ENCODE results near the gene PPP3R2.
A peak's percentile ranks its signal among the peaks of the same experiment; 100 is the strongest.
"Not testable (repeated sequence)": the region's sequence is repeated elsewhere in the genome, so short reads cannot be mapped to it uniquely, and the experiment has no call there.

The PPP3R2 gene, protein sequence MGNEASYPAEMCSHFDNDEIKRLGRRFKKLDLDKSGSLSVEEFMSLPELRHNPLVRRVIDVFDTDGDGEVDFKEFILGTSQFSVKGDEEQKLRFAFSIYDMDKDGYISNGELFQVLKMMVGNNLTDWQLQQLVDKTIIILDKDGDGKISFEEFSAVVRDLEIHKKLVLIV

DNA sequence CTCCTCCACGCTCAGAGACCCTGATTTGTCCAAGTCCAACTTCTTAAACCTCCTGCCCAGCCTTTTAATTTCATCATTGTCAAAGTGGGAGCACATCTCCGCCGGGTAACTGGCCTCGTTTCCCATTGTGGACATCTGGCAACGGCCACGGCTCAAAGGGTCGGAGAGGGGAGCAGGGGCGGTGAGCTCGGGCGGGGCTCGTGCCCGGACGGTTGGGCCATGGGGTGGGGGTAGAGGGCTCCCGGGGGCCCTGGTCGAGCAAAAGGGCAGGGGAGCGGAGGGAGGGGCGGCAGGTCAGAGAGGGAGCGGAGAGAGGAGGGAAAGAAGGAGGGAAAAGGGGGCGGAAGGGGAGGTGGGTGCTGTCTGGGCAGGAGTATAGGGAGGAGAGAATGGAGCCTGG, at the start of gene PPP3R2:
Gene PPP3R2, minus strand, starts transcription at position 174 of the 400 bp plus-strand sequence. Its CDS starts 48 bp downstream, at position 126.
- no peak for DNase-seq (ENCODE audit: low spot score)

DNA sequence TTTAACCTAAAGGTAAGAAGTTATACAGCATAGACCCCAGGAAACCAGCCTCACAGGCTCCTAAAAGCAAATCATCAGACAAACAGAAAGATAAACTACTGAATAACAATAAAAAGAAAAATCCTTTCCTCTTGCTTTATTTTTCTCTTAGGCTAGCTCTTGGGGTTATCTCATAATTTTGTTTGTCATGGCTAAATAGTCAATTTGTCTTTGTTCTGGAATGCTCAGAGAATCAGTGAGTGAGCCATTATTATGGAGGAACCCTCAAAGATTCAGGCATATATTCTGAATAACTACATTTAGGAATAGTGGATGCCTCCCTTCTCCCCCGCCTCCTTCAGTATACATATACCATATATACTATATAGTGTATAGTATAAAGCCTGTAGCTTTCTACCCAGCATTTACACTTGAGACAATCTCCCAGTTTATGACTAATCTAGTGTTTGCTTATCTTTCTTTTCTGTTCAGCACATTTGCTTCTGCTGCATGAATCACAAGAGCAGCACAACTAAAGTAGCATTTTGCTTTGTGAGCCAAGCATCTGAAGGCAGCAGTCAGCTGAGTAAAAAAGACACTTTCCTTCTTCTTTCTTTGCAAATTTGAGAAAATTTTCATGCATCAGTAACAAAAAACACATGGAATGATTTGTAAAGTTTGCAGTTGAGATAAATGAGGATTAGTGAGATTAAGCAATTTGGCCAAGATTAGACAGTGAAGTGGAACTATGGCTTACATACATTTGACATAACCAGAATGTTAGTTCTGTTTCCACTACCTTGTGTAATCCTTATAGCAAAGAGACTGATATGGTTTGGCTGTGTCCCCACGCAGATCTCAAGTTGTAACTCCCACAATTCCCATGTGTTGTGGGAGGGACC, 45.3 kb upstream of the PPP3R2 start:
- no peak for DNase-seq (ENCODE audit: low spot score)

DNA sequence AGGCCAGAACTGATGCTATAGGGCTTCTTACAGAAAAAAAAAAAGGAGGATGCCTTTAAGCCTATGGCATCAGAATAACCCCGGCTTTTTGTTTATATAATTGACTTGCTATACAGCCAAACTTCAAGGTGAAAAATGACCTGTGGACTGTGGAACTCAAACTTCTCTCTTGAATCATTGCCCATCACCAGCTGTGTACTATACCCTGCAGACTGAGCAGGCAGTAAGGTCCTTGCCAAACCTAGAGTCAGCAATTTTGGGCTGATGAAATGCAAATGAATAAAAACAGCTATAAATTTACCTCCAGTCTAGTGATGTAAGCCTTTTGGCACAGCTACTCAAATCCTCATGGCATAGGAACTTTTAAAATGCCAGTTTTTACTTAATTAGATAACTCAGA, 44.5 kb upstream of the PPP3R2 start:
- DNase-seq (ENCODE audit: low spot score): no peak

DNA sequence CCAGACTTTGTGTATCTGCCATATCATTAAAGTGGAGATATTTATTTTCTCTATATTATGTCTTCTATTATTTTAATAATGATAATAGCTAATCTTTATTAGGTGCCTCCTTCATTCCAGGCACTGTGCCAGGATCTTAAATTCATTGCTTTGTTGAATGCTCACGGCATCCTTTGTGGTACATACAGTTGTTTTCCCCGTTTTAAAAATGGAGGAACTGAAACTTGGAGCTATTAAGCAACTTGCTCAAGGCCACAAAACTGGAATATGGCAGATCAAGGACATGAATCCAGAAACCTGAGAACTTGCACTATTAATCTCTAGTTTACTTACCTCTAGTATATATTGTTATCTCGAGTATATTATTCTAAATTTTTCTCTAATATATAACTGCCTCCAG, 41.5 kb upstream of the PPP3R2 start:
- no peak for DNase-seq (ENCODE audit: low spot score)

DNA sequence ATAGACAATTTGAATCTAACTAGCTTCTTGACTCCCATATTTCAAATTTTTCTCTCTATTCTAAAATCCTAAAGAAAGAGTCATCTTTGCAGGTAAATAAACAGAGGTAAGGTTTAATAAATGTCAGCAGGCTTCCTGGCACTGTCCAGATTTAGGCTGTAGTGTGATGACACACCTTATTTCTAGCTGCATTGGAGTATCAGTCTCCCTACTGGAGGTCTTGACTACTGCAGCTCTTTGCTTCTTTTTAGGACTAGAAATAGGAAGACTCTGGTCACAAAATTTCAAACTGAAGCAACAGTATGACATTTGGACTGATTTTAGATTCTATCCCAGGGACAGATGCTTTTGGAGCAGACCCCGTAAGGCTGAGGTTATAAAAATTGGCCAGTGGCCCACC, 40.7 kb upstream of the PPP3R2 start:
- DNase-seq (ENCODE audit: low spot score): no peak

DNA sequence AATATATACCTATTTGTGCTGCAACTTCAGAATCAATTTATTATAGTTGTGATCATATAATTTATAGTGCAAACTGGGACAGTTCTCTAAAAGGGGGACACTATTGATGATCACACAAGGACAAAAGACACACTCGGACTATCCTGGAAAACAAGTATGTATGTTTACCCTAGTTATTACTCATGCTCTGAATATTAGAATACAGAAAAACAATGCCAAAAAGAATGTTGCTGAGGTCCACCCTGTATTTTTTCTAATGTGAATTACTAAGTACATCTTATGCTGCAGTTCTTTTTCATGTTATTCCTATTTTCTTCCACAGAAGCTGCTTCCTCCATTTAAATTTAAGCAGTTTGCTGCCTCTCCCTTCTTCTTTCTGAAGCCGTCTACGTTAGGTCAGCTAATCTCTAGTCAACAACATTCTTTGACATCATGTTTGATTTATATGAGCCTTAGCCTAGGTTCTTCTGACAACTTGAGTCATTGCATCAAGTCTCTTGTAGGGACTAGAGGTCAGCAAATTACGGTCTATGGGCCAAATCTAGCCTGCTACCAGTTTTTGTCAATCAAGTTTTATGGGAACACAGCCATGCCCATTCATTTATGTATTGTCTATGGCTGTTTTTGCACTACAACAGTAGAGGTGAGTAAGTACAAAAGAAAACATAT, 40.1 kb upstream of the PPP3R2 start:
- DNase-seq (ENCODE audit: low spot score): no peak

DNA sequence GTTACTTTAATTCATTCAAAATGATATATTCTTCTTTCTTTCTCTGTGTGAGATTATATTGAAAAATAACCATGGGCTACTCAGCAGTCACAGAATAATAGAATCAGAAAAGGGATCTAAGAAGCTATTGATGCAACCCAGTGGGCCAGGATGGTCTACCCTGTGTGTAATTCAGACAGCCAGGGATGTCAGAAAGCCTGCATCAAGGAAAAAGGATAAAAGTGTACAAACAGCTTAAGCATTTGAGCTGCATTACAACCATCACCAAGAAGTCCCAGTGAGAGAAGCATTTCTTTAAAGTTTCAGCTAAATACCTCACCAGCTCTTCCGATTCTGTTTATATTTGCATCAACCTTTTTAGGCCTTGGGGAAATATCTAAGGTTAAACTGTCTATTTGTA, 37.8 kb upstream of the PPP3R2 start:
- no peak for DNase-seq (ENCODE audit: low spot score)

DNA sequence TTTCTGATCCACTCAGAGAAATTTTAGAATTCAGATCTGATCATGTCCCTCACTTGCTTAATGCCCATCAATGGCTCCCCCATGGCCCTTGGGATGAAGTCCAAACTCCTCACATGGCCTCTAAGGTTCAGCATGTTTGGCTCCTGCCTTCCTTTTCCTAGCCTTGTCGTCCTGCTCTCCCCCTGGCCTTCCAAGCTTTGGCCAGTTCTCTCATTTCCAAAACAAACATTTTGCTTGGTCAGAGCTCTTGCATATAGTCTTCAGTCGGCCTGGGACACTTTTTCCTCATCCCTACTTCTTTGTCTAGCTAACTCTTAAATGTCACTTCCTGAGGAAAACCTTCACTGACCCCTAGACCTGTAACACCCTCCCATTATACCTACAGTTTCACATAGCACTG, 37.1 kb upstream of the PPP3R2 start:
- DNase-seq (ENCODE audit: low spot score): no peak

DNA sequence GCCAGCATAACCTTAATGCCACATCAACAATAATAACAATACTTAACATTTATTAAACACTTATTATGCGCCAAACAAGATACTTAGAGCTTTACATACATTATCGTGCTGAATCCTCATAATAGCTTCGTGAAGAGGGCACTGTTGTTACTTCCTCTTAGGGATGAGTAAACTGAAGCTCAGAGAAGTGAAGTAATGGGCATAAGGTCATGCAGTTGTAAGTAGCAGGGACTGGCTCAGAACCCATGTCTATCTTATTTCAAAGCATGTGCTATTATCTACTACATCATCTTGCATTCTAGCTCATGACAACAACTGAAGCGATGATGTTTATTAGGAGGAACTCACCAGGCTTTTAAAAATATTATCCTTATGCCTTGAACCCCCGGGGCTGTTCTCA, 34.9 kb upstream of the PPP3R2 start:
- DNase-seq (ENCODE audit: low spot score): no peak

DNA sequence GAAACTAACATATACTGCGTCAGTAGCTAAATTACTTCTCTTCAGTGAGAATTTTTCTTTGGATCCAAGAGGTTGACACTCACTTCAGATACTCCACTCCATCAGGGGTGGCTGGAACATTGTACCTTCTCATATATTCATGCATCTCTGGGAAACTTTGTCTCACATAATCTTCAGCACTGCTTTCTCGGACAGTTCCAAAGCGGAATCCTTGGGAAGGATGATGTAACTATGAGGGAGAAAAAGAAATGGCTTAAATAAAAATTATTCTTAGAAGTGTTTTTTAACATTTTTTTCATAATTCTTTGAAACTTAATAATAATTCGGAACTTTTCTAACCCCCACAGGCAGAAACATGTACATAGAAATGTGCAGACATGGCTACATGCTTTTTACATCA, 33.4 kb upstream of the PPP3R2 start:
- no peak for DNase-seq (ENCODE audit: low spot score)

DNA sequence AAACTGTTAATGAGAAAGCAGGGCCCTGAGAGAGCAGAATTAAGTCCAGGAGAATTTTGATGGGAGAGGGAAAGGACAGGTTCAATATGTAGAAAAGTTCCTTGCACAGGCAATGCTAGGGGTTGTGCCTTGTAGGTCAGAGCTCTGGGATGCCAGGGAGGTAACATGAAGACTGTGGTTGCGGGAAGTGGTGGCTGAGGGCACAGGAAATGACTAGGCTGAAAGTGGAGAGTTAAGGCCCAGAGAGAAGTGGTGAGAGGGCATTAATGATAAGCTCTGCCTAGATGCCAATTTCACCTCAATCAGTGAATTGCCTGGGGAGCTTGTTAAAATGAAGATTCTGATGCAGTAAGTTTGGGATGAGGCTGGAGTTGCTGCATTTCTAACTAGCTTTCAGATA, 31.5 kb upstream of the PPP3R2 start:
- DNase-seq (ENCODE audit: low spot score): no peak

DNA sequence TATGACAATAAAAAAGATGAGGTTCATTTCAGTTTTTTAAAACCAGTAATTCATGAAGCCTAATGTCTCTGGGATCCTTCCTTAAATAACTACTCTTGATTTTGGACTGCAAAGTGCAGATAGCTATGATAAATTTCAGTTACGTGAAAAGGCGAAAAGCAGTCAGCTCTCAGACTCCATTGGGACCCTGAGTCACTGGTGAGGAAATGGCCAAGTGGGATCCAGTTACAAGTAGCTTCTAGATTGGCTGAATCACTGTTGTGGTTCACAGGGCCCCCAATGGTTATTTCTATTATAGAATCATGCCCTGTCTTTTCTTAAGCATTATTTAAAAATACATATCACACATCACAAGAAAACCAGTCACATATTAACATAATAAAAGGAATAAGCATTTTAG, 31.1 kb upstream of the PPP3R2 start:
- DNase-seq (ENCODE audit: low spot score): no peak

DNA sequence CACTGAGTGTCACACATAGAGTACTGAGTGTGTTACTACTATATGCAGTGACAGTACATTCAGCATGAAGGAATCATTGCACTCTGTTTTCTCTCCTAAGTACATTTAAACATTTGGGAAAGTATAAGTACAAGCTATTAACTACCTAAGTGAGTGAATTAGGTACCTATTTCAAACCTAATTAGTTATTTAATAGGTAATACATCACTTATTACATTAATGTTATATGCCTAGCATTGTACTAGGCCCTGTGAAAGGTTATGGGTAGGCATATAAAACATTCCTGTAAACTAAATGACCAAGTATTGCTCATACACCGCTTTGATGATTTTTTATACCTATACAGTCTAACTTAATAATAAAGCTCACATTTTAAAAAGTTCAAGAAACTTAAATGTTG, 25.7 kb upstream of the PPP3R2 start:
- no peak for DNase-seq (ENCODE audit: low spot score)

DNA sequence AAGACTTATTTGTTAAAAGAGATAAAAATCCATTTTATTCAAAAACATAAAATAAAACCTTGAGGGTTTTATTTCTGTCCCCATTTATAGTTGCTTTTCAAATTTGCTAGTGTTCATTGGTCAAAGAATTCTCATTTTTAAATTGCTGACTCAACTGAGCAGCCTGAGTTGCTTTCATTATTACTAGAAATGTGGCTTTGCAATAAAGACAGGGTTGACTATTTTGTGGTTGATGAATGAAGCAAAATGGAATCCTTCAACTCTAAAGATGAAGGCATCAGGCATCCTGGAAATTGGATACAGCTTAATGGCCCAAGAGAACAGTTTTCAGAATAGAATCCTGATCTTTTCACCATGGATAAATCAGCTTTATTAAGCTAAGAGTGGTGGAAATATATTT, 23.9 kb upstream of the PPP3R2 start:
- no peak for DNase-seq (ENCODE audit: low spot score)

DNA sequence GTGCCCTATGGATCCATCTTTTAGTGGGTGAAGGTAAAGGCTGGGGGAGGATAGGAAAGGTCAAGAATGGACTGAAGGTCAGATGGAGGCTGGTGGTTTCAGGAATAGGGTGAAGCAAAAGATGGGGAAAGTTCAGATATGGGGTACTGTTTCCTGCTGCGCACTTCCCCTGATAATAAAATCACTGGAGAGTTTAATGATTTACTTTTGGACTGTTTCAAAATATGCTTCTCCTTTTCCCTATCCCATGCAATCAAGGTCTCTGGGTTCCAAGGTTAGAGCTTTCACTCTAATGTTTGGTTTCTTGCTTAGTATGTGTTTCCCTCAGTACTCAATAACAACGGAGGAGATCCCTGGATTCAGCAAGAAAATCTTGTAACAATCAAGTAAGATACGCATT, 10.8 kb upstream of the PPP3R2 start:
- no peak for DNase-seq (ENCODE audit: low spot score)

DNA sequence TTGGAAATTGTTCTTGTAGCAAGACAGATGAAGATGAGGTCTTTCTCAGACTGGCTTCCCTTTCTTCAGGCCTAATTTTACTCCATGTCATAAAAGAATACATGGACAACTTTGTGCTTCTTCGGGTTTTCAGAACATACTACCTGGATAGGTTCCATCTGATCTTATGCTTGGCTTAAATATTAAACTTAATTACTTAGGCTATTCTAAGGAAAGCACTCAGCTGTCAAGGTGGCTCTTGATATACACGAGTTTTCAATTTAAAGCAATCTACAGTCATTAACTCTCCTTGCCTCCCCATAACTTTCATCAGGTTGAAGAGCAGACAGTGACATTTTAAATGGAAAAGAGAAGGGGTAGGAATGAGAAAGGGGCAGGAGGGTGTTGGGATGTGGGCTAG, 9.5 kb upstream of the PPP3R2 start:
- DNase-seq (ENCODE audit: low spot score): no peak

DNA sequence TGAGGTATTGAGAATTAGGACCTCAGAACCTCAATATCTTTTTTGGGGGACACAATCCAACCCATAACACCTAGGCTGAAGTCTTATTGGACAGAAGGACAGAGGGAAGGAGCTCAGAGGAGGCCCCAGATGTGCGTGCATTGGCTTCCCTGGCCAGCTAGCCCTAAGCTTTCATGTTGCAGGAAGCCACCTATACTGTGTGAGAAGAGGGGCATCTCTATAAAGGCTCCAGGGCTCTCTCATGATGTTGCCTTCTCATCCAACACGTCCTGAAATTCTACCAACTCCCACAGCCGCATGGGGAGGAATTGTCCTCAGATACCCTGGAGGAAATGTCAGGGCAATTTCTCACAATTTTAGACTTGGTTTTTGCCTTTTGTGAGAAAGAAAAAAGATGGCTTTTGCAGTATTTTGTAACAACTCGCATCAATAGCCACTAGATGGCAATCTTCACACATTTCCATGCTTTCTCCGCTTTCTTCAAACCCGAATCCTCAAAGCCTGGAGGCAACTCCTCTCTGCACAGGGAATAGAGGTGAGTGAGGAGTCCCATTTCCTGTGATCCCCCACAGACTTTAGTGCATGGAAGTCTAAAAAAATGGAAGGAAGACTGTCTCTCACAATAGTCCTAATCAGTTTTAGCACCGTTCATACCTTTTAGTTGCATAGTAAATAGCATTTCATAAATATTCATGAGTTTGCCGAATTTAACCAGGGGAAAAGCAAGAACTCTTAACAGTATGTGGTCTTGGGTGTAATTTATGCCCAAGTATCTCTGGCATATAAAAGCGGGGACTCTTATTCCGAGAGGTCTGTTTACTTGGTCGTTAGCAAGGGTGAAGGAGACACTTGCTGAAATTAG, 7.4 kb upstream of the PPP3R2 start:
- DNase-seq (ENCODE audit: low spot score): peak; percentile 4

DNA sequence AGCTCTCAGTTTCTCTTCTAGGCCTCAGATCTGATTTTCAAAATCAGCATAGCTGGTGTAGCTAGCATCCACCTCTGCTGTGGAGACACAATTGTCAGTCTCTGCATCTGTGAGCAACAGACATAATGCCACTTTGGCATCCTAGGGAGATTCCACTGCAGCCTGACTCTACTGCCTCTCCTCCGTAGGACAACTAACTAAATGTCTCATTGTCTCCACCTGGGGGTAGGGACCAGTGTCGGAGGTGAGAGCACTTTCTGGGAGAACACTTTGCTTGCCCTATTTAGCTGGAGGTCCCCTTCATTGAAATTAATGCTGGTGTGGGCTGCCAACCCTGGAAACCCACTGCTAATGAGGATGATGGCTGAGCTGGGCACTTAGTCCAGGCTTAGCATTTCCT, 1.4 kb downstream of the PPP3R2 start:
- DNase-seq (ENCODE audit: low spot score): no peak

DNA sequence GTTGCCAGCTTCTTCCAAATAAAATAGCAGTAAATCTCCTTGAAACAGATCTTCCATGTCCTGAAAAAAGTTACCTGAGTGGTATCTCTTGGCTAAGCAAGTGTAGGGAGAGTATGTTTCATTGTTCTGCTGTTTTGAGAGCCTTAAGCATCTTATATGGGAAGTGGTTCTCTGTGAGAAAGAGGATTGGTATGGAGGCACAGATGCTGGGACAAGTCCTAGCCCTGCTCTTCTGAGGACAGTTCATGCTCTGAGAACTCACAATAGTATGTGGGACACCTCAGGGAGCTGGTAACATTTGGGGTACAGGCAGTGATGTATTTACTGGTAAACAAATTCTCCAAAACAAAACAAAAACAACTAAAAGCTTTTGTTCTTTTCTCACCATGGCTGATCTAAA, 2.0 kb downstream of the PPP3R2 start:
- DNase-seq (ENCODE audit: low spot score): no peak

DNA sequence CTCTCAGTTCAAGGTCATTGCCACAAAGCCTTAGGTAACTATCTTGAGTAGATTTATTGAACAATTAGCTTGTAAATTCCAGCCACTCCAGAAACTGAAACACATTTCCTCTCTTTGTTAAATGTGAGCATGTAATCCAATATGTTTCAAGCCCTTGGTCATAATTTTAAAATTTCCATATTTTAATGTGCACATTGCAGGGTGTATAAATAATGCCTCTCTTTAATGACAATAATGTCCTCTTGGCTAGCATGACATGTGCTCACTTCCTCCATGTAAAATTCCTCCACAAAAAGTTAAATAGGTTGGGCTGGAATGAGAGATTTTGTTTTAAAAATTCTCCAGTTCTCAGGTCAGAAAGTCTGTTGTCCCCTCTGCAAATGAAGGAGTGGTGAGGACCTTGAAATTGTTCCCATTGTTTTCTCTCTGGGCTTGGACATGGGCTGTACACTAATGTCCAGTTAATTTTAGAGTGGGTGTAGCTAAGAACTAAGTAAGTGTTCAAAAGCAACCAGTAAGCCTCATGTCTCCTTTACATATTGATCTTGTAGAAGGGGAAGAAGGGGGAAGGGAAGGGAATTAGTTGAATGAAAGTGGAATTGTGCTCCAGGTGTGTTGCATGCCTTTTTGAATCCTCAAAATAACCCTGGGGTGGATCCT, 2.9 kb downstream of the PPP3R2 start:
- no peak for DNase-seq (ENCODE audit: low spot score)

DNA sequence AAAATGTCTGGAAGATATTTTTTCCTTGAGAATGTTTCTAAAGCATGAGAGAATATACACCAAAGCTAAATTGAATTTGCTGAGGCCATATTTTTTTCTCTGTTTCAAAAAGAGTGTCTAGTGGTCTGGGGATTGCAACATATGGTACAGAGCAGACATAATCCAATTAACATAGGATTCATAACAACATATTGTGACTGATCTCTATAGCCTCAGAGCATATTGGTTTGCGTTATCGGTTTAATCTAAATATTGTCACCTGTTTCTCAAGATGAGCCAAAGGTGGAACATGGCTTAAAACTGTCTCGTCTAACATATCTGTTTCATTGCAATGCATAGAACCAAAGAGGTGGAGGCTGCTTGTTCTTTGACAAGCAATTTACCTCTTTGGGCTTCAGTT, 3.9 kb downstream of the PPP3R2 start:
- DNase-seq (ENCODE audit: low spot score): no peak

DNA sequence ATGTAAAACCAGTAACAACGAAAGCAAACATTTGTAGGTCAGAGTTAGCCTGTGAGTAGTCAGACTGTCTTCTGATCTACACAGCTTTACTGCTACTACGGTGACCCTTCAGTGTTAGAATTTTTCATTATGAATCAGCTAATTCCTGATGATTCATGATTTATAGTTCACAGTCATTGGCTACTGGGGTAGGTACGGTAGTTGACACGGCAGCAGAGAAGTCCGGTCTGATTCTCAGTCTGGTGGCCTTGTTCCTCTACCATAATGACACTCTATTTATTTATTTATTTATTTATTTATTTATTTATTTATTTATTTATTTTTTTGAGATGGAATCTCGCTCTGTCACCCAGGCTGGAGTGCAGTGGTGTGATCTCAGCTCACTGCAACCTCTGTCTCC, 4.7 kb downstream of the PPP3R2 start:
- not testable (repeated sequence) for DNase-seq (ENCODE audit: low spot score)
